SK-N-MC (cell line): ENCODE measurements around the gene GPR150.

ENCODE experiments used
- EZH2 ChIP-seq: fragments of 200-600 bp; sonication (generic); IDR thresholded peaks from one replicate; pipeline ENCODE4 v1.6.1; 2017; ENCODE audit warnings: antibody characterized with exemption
- POLR2AphosphoS5 ChIP-seq: IDR thresholded peaks from 2 replicates; pipeline ENCODE4 v1.6.1; 2012; ENCODE audit warnings: mild to moderate bottlenecking, low read depth, low read length, borderline replicate concordance

- no peak for TF ChIP-seq EZH2
- no peak for TF ChIP-seq POLR2AphosphoS5
These were observed 44.4 kb downstream of the GPR150 start for GRCh38 chr5:95664204-95664786.
